ENCODE measurements around the gene HYI.

Gene HYI

DNA sequence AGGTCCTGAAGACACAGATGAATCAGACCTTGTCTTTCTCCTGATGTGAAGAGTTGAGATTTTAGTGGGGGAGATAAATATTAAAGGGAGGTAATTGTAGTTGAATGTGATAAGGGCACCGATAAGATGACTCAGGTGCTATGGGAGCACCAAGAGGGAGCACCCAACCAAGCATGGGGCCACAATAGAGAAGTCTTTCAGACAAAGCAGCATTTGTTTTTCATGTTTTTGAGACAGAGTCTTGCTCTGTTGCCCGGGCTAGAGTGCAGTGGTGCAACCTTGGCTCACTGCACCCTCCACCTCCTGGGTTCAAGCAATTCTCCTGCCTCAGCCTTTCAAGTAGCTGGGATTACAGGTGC is 47.9 kb downstream of the HYI start:
- H3K4me3 ChIP-seq (ENCODE audit: insufficient read length, low read depth): no peak overlapping the region
- no peak for DNase-seq (ENCODE audit: low read depth, low spot score)
- peaks cover 62% of the 10 kb centered on the region for H3K36me3 ChIP-seq (ENCODE audit: insufficient read depth, insufficient read length, low read length)
- H3K9me3 ChIP-seq (ENCODE audit: insufficient read depth, low read length): no peaks in the 10 kb centered on the region
- no peak for TF ChIP-seq YY1 (IDR thresholded peaks at IDR 0.05; ENCODE audit: insufficient read depth, insufficient read length)
- no peak for TF ChIP-seq SUZ12 (IDR thresholded peaks at IDR 0.05; ENCODE audit: extremely low read depth, insufficient read depth, insufficient read length)
- H3K4me1 ChIP-seq (ENCODE audit: insufficient read depth, insufficient read length): no peaks in the 10 kb centered on the region
- no peaks in the 10 kb centered on the region for H3K27me3 ChIP-seq (ENCODE audit: insufficient read depth, insufficient read length)
- H3K9ac ChIP-seq (ENCODE audit: insufficient read length, low read depth): no peak overlapping the region

DNA sequence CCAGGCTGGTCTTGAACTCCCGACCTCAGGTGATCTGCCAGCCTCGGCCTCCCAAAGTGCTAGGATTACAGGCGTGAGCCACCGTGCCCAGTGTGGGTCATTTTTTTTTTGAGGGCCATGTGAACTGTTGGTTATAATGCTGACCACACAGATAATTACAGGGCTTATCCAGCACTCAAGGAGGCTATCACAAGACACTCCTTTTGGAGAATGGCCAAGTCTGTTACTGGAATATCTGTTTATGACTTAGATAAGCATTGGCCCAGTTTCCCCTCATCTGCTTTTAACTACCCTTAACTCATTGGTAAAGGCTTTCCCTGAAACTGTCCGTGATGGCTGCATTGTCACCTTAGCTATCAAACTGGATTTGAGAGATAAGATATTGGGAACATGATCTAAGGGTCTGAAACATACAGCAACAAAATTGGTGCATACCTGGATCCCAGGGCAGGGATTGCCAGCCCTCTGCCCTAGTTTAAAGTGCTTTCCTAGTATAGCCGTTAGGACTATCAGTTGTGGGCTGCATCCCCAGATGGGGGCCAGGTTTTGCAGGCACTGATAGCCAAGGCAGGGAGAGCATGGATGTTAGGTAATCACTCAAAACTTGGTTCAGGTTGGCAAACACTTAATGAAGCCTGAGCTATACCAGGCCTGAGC is 48.4 kb downstream of the HYI start:
- DNase-seq (ENCODE audit: low read depth, low spot score): no peak
- peaks cover 61% of the 10 kb centered on the region for H3K36me3 ChIP-seq (ENCODE audit: insufficient read depth, insufficient read length, low read length)
- no peak overlapping the region for H3K4me3 ChIP-seq (ENCODE audit: insufficient read length, low read depth)
- no peaks in the 10 kb centered on the region for H3K9me3 ChIP-seq (ENCODE audit: insufficient read depth, low read length)
- H3K9ac ChIP-seq (ENCODE audit: insufficient read length, low read depth): no peak overlapping the region
- no peaks in the 10 kb centered on the region for H3K4me1 ChIP-seq (ENCODE audit: insufficient read depth, insufficient read length)
- no peak for TF ChIP-seq SUZ12 (IDR thresholded peaks at IDR 0.05; ENCODE audit: extremely low read depth, insufficient read depth, insufficient read length)
- no peak for TF ChIP-seq YY1 (IDR thresholded peaks at IDR 0.05; ENCODE audit: insufficient read depth, insufficient read length)
- TF ChIP-seq ZNF274 (IDR thresholded peaks at IDR 0.05; ENCODE audit: low read depth, low read length): no peak
- no peaks in the 10 kb centered on the region for H3K27me3 ChIP-seq (ENCODE audit: insufficient read depth, insufficient read length)

DNA sequence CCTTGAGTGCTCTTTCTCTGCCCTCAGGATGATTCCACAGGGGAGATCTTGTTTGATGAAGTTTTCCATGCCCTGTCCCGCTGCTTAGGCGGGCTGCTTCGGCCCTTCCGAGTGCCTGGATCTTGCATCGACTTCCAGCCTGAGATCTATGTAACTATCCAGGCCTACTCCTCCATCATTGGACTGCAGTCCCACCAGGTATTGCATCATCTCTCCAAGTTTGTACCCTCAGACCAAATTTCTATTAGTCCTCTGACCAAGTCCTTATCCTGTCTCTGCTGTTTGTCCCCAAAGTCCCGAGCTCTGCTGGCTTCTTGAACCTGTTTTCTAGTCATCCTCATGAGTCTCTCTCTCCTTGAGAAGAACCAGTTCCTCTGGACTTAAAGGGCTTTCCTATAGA is 49.4 kb downstream of the HYI start:
- Histone ChIP-seq H3K4me1 (ENCODE audit: insufficient read depth, insufficient read length) (no peaks in the 10 kb centered on the region), H3K9me3 (ENCODE audit: insufficient read depth, low read length) (no peaks in the 10 kb centered on the region), H3K27me3 (ENCODE audit: insufficient read depth, insufficient read length) (no peaks in the 10 kb centered on the region), H3K9ac (ENCODE audit: insufficient read length, low read depth) (no peak overlapping the region), H3K4me3 (ENCODE audit: insufficient read length, low read depth) (no peak overlapping the region), H3K36me3 (ENCODE audit: insufficient read depth, insufficient read length, low read length) (peaks cover 58% of the 10 kb centered on the region)
- DNase-seq (ENCODE audit: low read depth, low spot score): no peak
- no peak for TF ChIP-seq SUZ12 (IDR thresholded peaks at IDR 0.05; ENCODE audit: extremely low read depth, insufficient read depth, insufficient read length)
- TF ChIP-seq YY1 (IDR thresholded peaks at IDR 0.05; ENCODE audit: insufficient read depth, insufficient read length): no peak
- TF ChIP-seq ZNF274 (IDR thresholded peaks at IDR 0.05; ENCODE audit: low read depth, low read length): no peak

DNA sequence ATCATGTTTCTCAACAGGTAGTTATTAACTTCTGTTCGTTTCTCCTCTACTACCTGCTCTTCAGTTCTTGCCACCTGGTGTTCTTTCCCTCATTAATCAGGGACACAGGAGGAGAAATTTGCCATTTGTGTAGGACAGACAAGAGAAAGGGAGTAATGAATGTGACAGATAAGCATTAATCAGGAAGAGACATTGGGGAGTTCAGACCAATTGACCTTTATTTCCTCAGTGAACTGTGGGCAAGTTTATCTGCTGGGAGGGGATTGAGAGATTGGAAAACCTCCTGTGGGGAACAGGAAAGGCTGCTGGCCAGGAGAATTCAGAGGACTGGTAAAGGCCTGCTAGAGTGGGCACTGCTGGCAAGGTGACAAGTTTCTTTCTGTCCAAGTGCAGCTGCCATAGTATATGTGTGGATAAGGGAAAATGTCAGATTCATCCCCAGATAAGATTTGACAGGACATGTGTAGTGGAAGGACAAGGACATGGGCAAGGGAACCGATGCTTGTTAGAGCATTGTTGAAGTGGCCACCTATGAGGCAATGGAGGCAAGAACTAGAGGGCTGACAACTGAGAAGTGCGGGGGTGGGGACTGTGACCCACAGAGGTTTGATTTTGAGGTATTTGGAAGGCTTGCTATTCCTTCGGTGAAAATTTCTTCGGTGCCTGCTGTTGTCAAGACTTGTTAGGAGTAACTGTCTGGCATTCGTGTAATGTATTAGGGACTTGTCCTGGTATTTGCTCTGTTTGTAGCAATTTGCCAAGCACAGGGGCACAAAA is 51.5 kb downstream of the HYI start:
- Histone ChIP-seq H3K4me3 (ENCODE audit: insufficient read length, low read depth) (no peak overlapping the region), H3K27me3 (ENCODE audit: insufficient read depth, insufficient read length) (no peaks in the 10 kb centered on the region), H3K9me3 (ENCODE audit: insufficient read depth, low read length) (no peaks in the 10 kb centered on the region), H3K9ac (ENCODE audit: insufficient read length, low read depth) (no peak overlapping the region), H3K36me3 (ENCODE audit: insufficient read depth, insufficient read length, low read length) (peaks cover 48% of the 10 kb centered on the region), H3K4me1 (ENCODE audit: insufficient read depth, insufficient read length) (no peaks in the 10 kb centered on the region)
- no peak for DNase-seq (ENCODE audit: low read depth, low spot score)
- no peak for TF ChIP-seq YY1 (IDR thresholded peaks at IDR 0.05; ENCODE audit: insufficient read depth, insufficient read length)
- no peak for TF ChIP-seq SUZ12 (IDR thresholded peaks at IDR 0.05; ENCODE audit: extremely low read depth, insufficient read depth, insufficient read length)
- no peak for TF ChIP-seq ZNF274 (IDR thresholded peaks at IDR 0.05; ENCODE audit: low read depth, low read length)
